Endothelial cell of umbilical vein (primary cell): ENCODE results near the gene STX5. TPM values are rescaled to one million over a fixed set of nuclear protein-coding genes. Genes with fewer than 3 reads are reported as not detected.

Source experiments
- BruUV-seq: library from RNA; stranded (reverse); fragments of 400-500 nt; replicated peaks from 2 replicates; lab custom pipeline; 2021; lab: Mats Ljungman, UMichigan
- CTCF ChIA-PET: fragments of 300-600, 350-600 bp; sonication (Branson Sonifier 250); formaldehyde crosslinking; loops from one replicate; lab custom pipeline; 2021; ENCODE audit warnings: antibody characterized with exemption, inconsistent platforms; lab: Charles Lee
- POLR2A ChIA-PET: fragments of 300-600, 350-600 bp; sonication (Branson Sonifier 250); formaldehyde crosslinking; loops from one replicate; lab custom pipeline; 2021; ENCODE audit warnings: antibody characterized with exemption, inconsistent platforms; lab: Charles Lee
- DNase-seq: peaks from one replicate; pipeline ENCODE4 v3.0.0-alpha.2; 2011; ENCODE audit warnings: low read depth, low spot score
- FAIRE-seq: peaks from 2 replicates; lab custom pipeline; 2011; peaks lifted over from hg19 to GRCh38; lab: Jason Lieb, UNC
- H2AFZ ChIP-seq: 2 replicates; pipeline ENCODE4 v1.6.0; 2012; ENCODE audit warnings: low read depth, low read length, control low read depth, inconsistent platforms
- H3K27ac ChIP-seq: 2 replicates; pipeline ENCODE4 v1.5.1; 2011; ENCODE audit warnings: low read depth, mild to moderate bottlenecking, control low read depth, low read length, moderate library complexity; ENCODE audit not compliant: insufficient read depth
- H3K27me3 ChIP-seq, 2 experiments: 2 replicates each; pipeline versions ENCODE4 v1.6.0 to v1.6.1; 2011; ENCODE audit warnings: low read length in 2 of 2, mixed read lengths in 1 of 2; ENCODE audit not compliant: control insufficient read depth in 2 of 2, insufficient read depth in 2 of 2
- H3K36me3 ChIP-seq, 2 experiments: 2 replicates in 1 of 2; 3 replicates in 1 of 2; pipeline ENCODE4 v1.5.1; 2011; ENCODE audit warnings: low read length in 2 of 2, mild to moderate bottlenecking in 1 of 2, moderate library complexity in 1 of 2; ENCODE audit not compliant: control insufficient read depth in 2 of 2, insufficient read depth in 2 of 2; ENCODE audit errors: extremely low read depth in 1 of 2
- H3K4me1 ChIP-seq: 3 replicates; pipeline ENCODE4 v1.5.1; 2011; ENCODE audit warnings: mild to moderate bottlenecking, low read length; ENCODE audit not compliant: control insufficient read depth, insufficient read depth; ENCODE audit errors: extremely low read depth
- H3K4me2 ChIP-seq: 2 replicates; pipeline ENCODE4 v1.6.1; 2011; ENCODE audit warnings: low read length, control low read depth, mixed read lengths; ENCODE audit not compliant: insufficient read depth
- H3K4me3 ChIP-seq, 3 experiments: fragments of 200-600 bp in 1 of 3; sonication (generic), shearing (Covaris generic) in 1 of 3; replicated peaks in 1 of 3; 2 replicates each; pipeline ENCODE4 v1.5.1; 2011 to 2016; ENCODE audit warnings: control low read depth in 3 of 3, low read length in 3 of 3, mild to moderate bottlenecking in 2 of 3, inconsistent platforms in 1 of 3, low read depth in 1 of 3, moderate library complexity in 1 of 3; ENCODE audit not compliant: insufficient read depth in 1 of 3
- H3K79me2 ChIP-seq: 2 replicates; pipeline ENCODE4 v1.6.0; 2012; ENCODE audit warnings: low read length, inconsistent platforms; ENCODE audit not compliant: control insufficient read depth, insufficient read depth
- H3K9ac ChIP-seq: replicated peaks from 2 replicates; pipeline ENCODE3; 2011; ENCODE audit warnings: low read length, control low read depth; ENCODE audit not compliant: insufficient read depth; ENCODE audit errors: extremely low read depth
- H3K9me1 ChIP-seq: replicated peaks from 3 replicates; pipeline ENCODE4 v1.6.0; 2011; ENCODE audit warnings: mild to moderate bottlenecking, low read length; ENCODE audit not compliant: control insufficient read depth, insufficient read depth; ENCODE audit errors: extremely low read depth
- H3K9me3 ChIP-seq: replicated peaks from 2 replicates; pipeline ENCODE4 v1.5.1; 2012; ENCODE audit warnings: low read length, inconsistent platforms; ENCODE audit not compliant: control insufficient read depth, insufficient read depth
- H4K20me1 ChIP-seq: replicated peaks from 2 replicates; pipeline ENCODE3; 2011; ENCODE audit warnings: mild to moderate bottlenecking, low read length; ENCODE audit not compliant: control insufficient read depth, insufficient read depth; ENCODE audit errors: extremely low read depth
- POLR2A ChIP-seq: IDR thresholded peaks from 2 replicates; pipeline ENCODE4 v1.6.1; 2012; ENCODE audit warnings: low read depth, mild to moderate bottlenecking, control low read depth, low read length
- POLR2AphosphoS5 ChIP-seq: IDR thresholded peaks from 2 replicates; pipeline ENCODE4 v1.6.1; 2012; ENCODE audit warnings: low read depth, mild to moderate bottlenecking, control low read depth, low read length, moderate library complexity; ENCODE audit not compliant: insufficient read depth
- dilution Hi-C: fragments of 300-500 bp; cut with MboI; formaldehyde crosslinking; loops from one replicate; pipeline ENCODE4 v1.15.0; 2019; ENCODE audit warnings: low sequenced_read_pairs; ENCODE audit not compliant: extremely low pct_ligation_motif_present
- intact Hi-C: fragments of 100-400 bp; cut with micrococcal nuclease; formaldehyde crosslinking; loops from one replicate; pipeline ENCODE4 v1.10.0; 2022
- polyA plus RNA-seq, 4 experiments: library from polyadenylated mRNA; depleted of rRNA in 3 of 4; stranded (reverse) in 3 of 4; unstranded in 1 of 4; fragments of >200 nt; gene quantifications; 2 replicates each; pipeline versions ENCODE4 v1.2.1 to v1.2.3, GENCODE V29; 2011 to 2012; ENCODE audit warnings: missing spikeins in 1 of 4
- total RNA-seq: library from RNA; stranded (reverse); gene quantifications from 2 replicates; pipeline ENCODE4 v1.2.3, GENCODE V29; 2021
- TF ChIP-seq, protein P1 (sequence below): IDR thresholded peaks from 2 replicates; pipeline ENCODE4 v1.6.1; 2011; ENCODE audit not compliant: insufficient read depth, insufficient read length

Gene STX5
- total and polyA plus RNA-seq, 2 donors (not counting 3 experiments of a cell fraction or from before 2014, with no cell fraction given): 41.3 to 46.4 TPM

DNA sequence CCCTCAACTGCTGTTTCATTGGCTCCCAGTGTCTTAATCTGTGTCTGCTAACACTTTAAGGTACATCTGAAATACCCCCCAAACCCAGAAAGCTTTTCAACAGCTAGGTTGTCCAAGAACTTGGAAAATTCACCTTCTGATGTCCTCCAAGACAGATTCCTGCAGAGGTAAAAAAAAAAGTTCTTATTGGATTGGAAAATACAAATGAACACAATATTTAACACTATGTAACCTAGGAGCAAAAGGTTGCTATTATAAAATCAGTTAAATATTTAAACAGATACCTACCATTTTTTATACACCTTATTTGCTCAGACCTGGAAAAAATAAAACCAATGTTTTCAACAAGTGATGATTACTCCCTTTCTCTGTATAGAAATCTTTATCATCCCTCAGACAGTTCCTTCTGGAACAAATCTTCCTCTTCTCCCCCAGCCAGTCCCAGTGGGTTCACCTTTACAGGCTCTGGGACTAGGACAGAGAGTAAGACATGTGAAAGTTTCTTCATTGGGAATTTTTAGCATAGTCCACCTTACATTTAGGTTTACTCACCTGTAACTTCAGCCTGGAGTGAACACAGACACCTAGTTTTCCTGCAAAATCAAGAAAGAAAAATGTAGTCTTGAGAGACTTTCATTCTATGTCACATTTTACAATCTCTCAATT lies 20.8 kb upstream of the STX5 start:
- peaks cover 23% of the 10 kb centered on the region for H3K4me1 ChIP-seq
- H3K9me1 ChIP-seq: no peaks in the 10 kb centered on the region
- ChIA-PET POLR2A (interaction anchor here (9.3 kb wide), 1 partner anchor 12 kb away, joined by 186 read pairs; the partner anchor contains the start of gene WDR74), CTCF (interaction anchor here (0.9 to 2.3 kb wide), 5 partner anchors 9 to 66 kb away, joined by 3 to 9 read pairs (median 5); no protein-coding TSS in a partner anchor)
- peaks cover 10% of the 10 kb centered on the region for H4K20me1 ChIP-seq
- FAIRE-seq: no peak
- no peaks in the 10 kb centered on the region for H3K27me3 ChIP-seq
- dilution Hi-C loops: no loop called here
- no peak for DNase-seq
- intact Hi-C loops: no loop called here
- no TSS peak for BruUV-seq
- peaks cover 45% of the 10 kb centered on the region for H3K79me2 ChIP-seq
- H2AFZ ChIP-seq: no peak overlapping the region
- TF ChIP-seq POLR2AphosphoS5 (peak; percentile 7), POLR2A (peak; percentile 45)
- TF ChIP-seq, protein P1, sequence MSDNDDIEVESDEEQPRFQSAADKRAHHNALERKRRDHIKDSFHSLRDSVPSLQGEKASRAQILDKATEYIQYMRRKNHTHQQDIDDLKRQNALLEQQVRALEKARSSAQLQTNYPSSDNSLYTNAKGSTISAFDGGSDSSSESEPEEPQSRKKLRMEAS: no peak
- H3K9me3 ChIP-seq: no peaks in the 10 kb centered on the region
- peak overlapping the region; percentile 91 for H3K4me2 ChIP-seq
- H3K4me3 ChIP-seq: peak overlapping the region in 1 of 3 experiments; percentile 94
- H3K36me3 ChIP-seq: peaks cover 12 to 29% of the 10 kb centered on the region in 2 experiments
- H3K9ac ChIP-seq: no peak overlapping the region
- H3K27ac ChIP-seq: no peak overlapping the region

DNA sequence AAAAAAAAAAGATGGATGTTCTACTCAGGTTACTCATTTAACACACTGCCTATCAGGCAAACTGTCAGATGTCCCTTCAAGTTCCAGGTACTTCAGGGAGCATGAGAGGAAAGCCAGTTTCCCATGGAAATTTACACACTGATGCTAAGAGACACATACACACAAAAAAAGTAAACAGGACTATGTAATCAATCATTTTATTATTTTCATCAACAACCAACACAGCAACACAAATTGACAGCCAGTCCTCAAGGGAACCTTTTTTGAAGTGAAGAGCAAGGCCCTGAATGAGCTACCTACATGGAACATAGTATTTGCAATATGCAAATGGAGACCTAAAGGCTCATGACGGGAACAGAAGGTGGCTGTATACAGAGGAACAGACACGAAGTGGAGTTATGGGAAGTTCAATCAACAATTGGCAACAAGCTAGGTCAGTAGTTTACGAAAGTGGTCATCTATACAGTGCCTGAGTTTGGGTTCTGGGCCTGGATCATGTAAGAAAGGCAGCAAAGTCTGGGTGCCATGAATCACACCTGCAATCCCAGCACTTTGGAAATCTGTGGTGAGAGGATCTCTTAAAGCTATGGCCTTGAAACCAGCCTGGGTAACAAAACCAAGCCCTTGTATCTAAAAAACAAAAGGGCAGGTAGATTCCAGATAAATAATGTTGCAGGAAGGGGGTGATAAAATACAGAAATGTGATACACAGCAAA lies 20.1 kb upstream of the STX5 start:
- Histone ChIP-seq H3K9me1 (no peaks in the 10 kb centered on the region), H3K9ac (no peak overlapping the region), H3K79me2 (peaks cover 38% of the 10 kb centered on the region), H3K4me2 (peak overlapping the region; percentile 91), H3K27ac (no peak overlapping the region), H3K9me3 (no peaks in the 10 kb centered on the region), H3K36me3 (peaks cover 12 to 29% of the 10 kb centered on the region in 2 experiments), H2AFZ (no peak overlapping the region), H4K20me1 (peaks cover 10% of the 10 kb centered on the region), H3K27me3 (no peaks in the 10 kb centered on the region), H3K4me3 (no peak overlapping the region), H3K4me1 (peaks cover 18% of the 10 kb centered on the region)
- CTCF ChIA-PET: interaction anchor here (0.8 to 1.8 kb wide), 4 partner anchors 10 to 65 kb away, joined by 3 to 5 read pairs (median 4); partner anchors contain the start of gene SLC3A2
- POLR2A ChIA-PET: interaction anchor here (9.3 kb wide), 1 partner anchor 12 kb away, joined by 186 read pairs; the partner anchor contains the start of gene WDR74
- FAIRE-seq (no peak), DNase-seq (no peak)
- dilution Hi-C loops (no loop called here), intact Hi-C loops (no loop called here)
- TF ChIP-seq POLR2A (no peak), POLR2AphosphoS5 (peak; percentile 5)
- no TSS peak for BruUV-seq
